Ishikawa (cell line): ENCODE measurements around the gene RNF181.

ENCODE experiments used
- CEBPB ChIP-seq: IDR thresholded peaks from 2 replicates; pipeline ENCODE4 v1.6.1; 2012
- CREB1 ChIP-seq: IDR thresholded peaks from 2 replicates; pipeline ENCODE4 v1.6.1; 2012; ENCODE audit warnings: low read depth
- EGR1 ChIP-seq: IDR thresholded peaks from 2 replicates; pipeline ENCODE4 v1.6.1; 2012
- EP300 ChIP-seq: IDR thresholded peaks from 2 replicates; pipeline ENCODE4 v1.6.1; 2012; ENCODE audit warnings: borderline replicate concordance
- FOXM1 ChIP-seq: IDR thresholded peaks from 2 replicates; pipeline ENCODE4 v1.6.1; 2012; ENCODE audit warnings: low read depth, borderline replicate concordance
- MAX ChIP-seq: IDR thresholded peaks from 2 replicates; pipeline ENCODE4 v1.6.1; 2012
- NFIC ChIP-seq: IDR thresholded peaks from 2 replicates; pipeline ENCODE4 v1.6.1; 2012
- RAD21 ChIP-seq: IDR thresholded peaks from 2 replicates; pipeline ENCODE4 v1.6.1; 2012; ENCODE audit warnings: low read depth
- REST ChIP-seq: IDR thresholded peaks from 2 replicates; pipeline ENCODE4 v1.6.1; 2012; ENCODE audit warnings: low read depth, mild to moderate bottlenecking
- TAF1 ChIP-seq: IDR thresholded peaks from 2 replicates; pipeline ENCODE4 v1.6.1; 2012; ENCODE audit warnings: low read depth, mild to moderate bottlenecking
- TCF12 ChIP-seq: IDR thresholded peaks from 2 replicates; pipeline ENCODE4 v1.6.1; 2012; ENCODE audit warnings: low read depth
- TEAD4 ChIP-seq: IDR thresholded peaks from 2 replicates; pipeline ENCODE4 v1.6.1; 2012
- USF1 ChIP-seq: IDR thresholded peaks from 2 replicates; pipeline ENCODE4 v1.6.1; 2012
- YY1 ChIP-seq: IDR thresholded peaks from 2 replicates; pipeline ENCODE4 v1.6.1; 2012; ENCODE audit warnings: low read depth
- ZBTB7A ChIP-seq: IDR thresholded peaks from 2 replicates; pipeline ENCODE4 v1.6.1; 2012; ENCODE audit warnings: low read depth

The RNF181 gene

GRCh38 chr2:85547859-85548607 is 47.5 kb upstream of the RNF181 start:
- TF ChIP-seq ZBTB7A, result no peak
- no peak for TF ChIP-seq MAX
- no peak for TF ChIP-seq REST
- TF ChIP-seq EP300, result no peak
- no peak for TF ChIP-seq NFIC
- no peak for TF ChIP-seq YY1
- no peak for TF ChIP-seq TCF12
- TF ChIP-seq TAF1, result no peak

- TF ChIP-seq FOXM1 (no peak), MAX (no peak), YY1 (no peak), TAF1 (no peak), TEAD4 (no peak), RAD21 (no peak), USF1 (no peak), TCF12 (no peak), CREB1 (no peak), NFIC (no peak), EGR1 (no peak), EP300 (no peak), ZBTB7A (no peak), CEBPB (no peak), REST (no peak)
These were observed 47.0 kb upstream of the RNF181 start for GRCh38 chr2:85548608-85548900.

GRCh38 chr2:85549095-85549494 is 46.5 kb upstream of the RNF181 start:
- no peak for TF ChIP-seq FOXM1
- no peak for TF ChIP-seq REST
- TF ChIP-seq YY1, result no peak
- no peak for TF ChIP-seq RAD21
- TF ChIP-seq USF1, result no peak
- no peak for TF ChIP-seq NFIC
- TF ChIP-seq TCF12, result no peak
- no peak for TF ChIP-seq CEBPB
- TF ChIP-seq EGR1, result no peak

- TF ChIP-seq YY1, result no peak
- no peak for TF ChIP-seq TCF12
- no peak for TF ChIP-seq TAF1
- no peak for TF ChIP-seq FOXM1
- TF ChIP-seq NFIC, result no peak
- no peak for TF ChIP-seq REST
- no peak for TF ChIP-seq USF1
- TF ChIP-seq EP300, result no peak
These were observed 45.7 kb upstream of the RNF181 start for GRCh38 chr2:85549826-85550225.
